HG03066 (cell line): ENCODE measurements around the gene CDC27.
A peak's percentile ranks its signal among the peaks of the same experiment; 100 is the strongest.
"Not testable (repeated sequence)": the region's sequence is repeated elsewhere in the genome, so short reads cannot be mapped to it uniquely, and the experiment has no call there.

Experiments used
- ATAC-seq: cut with Tn5 transposase; IDR thresholded peaks from one replicate; pipeline ENCODE4 v1.9.1; 2021; ENCODE audit warnings: low read depth; ENCODE audit not compliant: unreplicated experiment

Gene CDC27

DNA sequence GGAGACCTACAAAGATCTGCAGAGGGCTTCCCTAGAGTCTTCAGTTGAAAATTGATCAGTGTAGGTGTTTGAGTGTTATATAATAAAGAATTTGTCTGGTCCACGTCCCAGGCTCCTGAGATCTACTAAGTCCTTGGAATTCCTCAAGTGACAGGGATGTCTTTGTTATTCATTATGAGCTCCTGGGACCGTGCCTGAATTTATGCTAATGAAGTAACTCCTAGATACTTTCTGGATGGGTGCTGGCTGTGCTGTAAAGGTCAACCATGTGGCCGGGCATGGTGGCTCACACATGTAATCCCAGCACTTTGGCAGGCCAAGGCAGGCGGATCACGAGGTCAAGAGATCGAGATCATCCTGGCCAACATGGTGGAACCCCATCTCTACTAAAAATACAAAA is 43.7 kb downstream of the CDC27 start:
- no peak for ATAC-seq

DNA sequence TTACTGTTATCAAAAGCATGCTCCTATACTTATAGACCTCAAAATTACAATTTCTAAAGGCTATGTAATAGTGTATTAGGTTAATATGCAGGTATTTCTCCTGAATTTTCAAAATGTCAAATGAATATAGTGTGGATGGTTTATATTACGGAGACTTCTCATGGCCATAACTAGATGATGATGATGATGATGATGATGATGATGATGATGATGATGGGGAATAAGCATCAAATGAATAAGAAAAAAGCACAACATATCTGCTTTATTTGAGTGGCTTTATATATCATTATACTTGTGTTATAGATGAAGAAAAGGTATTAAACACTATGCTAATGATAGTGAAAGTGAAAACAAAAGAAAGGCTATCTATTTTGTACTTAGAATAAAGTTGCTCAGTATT is 53.9 kb downstream of the CDC27 start:
- ATAC-seq = no peak

- ATAC-seq = not testable (repeated sequence)
Measured at GRCh38 chr17:47134354-47134753, 54.7 kb downstream of the CDC27 start.

GRCh38 chr17:47131761-47132160 is 57.3 kb downstream of the CDC27 start:
- no peak for ATAC-seq

DNA sequence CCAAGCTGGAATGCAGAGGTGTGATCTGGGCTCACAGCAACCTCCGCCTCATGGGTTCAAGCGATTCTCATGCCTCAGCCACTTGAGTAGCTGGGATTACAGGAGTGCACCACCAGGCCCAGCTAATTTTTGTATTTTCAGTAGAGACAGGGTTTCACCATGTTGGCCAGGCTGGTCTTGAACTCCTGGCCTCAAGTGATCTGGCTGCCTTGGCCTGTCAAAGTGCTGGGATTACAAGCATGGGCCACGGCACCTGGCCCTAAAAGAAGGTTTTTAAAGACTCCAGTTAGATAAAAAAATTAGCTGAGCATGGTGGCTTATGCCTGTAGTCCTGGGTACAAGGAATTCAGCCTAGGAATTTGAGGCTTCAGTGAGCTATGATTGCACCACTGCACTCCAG is 62.3 kb downstream of the CDC27 start:
- ATAC-seq = not testable (repeated sequence)

DNA sequence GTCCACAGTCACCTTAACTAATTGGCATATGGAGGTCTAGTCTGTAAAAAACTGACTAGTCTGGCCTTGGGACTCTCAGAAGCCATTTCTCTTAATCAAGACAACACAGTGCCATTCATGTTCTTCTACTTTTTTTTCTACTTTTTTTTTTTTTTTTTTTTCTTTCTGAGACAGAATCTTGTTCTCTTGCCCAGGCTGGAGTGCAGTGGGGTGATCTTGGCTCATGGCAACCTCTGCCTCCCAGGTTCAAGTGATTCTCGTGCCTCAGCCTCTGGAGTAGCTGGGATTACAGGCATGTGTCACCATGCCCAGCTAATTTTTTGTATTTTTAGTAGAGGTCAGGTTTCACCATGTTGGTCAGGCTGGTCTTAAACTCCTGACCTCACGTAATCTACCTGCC is 65.8 kb downstream of the CDC27 start:
- not testable (repeated sequence) for ATAC-seq

DNA sequence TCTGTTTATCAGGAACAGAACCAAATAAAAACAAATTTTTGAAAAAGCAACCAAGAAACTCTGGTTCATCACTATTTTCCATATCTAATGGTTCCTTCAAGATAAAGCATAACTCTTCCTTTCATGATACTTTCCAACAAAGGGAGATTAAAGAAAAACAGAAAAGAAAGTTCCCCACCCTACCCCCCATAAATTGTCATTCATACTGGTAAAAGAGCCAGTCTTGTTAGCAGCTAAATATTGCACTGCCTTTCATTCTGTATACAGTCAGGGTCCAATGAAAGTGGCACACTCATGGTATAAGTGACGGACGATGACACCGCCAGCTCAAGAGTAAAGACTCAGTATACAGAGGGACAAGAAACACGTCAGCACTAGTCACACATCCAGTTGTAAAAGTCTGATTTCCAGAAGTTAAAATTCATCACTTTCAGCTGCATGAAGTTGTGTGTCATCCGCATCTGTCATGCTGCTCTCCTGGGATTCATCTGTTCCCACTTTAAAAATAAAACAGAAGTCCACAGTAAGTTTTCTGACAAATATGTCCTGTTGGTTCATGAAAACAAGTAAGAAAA is 68.5 kb downstream of the CDC27 start:
- no peak for ATAC-seq

GRCh38 chr17:47119746-47120520 is 69.2 kb downstream of the CDC27 start:
- ATAC-seq = no peak

GRCh38 chr17:47117386-47117785 is 71.7 kb downstream of the CDC27 start:
- no peak for ATAC-seq

DNA sequence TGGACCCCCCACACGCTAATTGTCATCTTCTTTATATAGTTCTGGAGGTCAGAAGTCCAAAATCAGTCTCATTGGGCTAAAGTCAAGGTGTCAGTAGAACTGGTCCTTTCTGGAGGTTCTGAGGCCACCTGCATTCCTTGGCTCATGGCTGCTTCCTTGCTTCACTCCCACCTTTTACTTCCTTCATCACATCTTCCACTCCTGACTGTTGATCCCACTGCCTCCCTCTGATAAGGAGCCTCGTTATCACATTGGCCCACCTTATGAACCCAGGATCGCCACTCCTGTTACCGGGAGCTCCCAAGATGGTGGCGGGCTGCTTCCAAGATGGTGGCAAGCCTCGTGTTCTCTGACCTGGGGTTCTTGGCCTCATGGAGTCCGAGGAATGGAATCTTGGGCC is 83.0 kb downstream of the CDC27 start:
- ATAC-seq = no peak

GRCh38 chr17:47105246-47105645 is 83.8 kb downstream of the CDC27 start:
- not testable (repeated sequence) for ATAC-seq

DNA sequence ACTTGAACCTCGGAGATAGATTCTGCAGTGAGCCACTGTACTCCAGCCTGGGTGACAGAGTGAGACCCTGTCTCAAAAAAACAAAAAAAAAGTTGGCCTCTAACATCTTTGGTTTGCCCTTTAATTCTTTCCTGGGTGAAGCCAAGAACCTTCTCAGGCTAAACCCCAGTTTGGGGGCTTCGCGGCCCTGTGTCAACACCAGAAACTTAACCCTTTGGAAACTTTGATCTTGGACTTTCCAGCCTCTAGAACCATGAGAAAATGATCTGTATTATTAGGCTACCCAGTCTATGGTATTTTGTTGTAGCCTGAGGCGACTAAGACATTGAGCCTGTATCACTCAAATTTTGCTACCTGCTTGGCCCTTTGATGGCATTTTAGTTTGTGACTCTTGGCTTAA is 86.2 kb downstream of the CDC27 start:
- ATAC-seq = no peak

DNA sequence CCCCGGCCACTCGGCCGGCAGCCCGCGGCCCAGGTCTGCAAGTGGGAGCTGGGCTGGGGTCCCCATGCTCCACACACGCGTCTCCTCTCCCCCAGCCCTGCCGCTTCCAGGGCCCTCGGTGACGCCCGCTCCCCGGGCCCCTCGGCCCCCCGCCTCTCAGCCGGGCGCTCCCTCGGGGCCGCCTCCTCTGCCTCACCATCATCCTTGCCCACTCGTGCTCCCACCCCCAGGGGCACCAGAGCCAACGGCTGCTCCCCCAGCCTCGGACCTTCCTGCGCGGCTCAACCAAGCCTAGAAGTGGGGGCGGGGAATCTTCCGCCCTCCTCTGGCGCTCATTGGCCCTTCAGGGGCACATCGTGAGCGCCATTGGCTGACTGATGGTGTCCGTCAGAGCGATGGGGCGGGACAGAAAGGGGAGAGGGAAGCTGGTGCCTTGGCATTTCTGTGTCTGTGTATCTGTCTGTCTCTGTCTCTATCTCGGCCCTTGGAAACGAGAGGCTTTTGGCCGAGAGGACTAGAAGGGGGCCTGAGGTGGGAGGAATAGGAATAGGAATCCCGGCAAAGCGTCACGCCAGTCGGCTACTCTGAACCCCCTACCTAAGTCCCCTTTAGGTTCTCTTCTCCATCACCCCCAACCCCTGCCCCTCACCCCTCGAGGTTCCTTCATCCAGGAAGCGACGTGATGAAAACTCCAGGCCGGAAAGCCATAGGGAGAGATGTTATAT is 88.9 kb downstream of the CDC27 start:
- ATAC-seq = peak; percentile 96

GRCh38 chr17:47099451-47099986 is 89.6 kb downstream of the CDC27 start:
- peak; percentile 19 for ATAC-seq

DNA sequence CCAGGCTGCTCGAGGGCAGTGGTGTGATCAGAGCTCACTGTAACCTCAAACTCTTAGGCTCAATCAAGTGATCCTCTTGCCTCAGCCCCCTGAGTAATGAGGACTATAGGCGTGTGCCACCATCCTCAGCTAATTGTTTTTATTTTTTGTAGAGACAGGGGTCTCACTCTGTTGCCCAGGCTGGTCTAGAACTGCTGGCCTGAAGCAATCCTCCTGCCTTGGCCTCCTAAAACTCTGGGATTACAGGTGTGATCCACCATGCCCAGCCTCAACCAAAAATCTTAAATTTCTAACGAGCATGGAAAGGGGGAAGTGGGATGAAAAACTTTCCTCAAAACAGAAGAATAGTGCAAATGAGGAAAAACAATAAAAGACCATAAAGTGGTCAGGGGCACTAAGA is 92.8 kb downstream of the CDC27 start:
- ATAC-seq = no peak

- ATAC-seq = no peak
Measured at GRCh38 chr17:47095268-47095667, 93.8 kb downstream of the CDC27 start.

GRCh38 chr17:47087093-47087492 is 102.0 kb downstream of the CDC27 start:
- ATAC-seq = no peak

DNA sequence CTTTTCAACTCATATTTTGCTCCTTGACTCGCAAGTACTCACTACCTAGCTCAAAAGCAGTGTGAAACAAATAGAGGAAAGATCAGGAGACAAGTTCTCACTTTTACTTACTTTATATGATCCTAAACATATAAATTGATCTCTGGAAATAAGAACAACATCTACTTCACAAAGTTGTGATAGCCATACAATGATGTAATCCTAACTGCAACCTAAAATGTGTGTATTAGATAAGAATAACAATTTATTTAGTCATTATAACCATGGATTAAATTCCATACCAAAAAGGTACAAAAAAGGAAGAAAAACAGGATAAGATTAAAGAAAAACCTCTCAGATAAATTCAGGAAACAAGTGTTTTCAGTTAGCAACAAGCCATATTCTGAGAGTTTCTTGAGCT is 103.4 kb downstream of the CDC27 start:
- no peak for ATAC-seq

- no peak for ATAC-seq
Measured at GRCh38 chr17:47078801-47079200, 110.3 kb downstream of the CDC27 start.

DNA sequence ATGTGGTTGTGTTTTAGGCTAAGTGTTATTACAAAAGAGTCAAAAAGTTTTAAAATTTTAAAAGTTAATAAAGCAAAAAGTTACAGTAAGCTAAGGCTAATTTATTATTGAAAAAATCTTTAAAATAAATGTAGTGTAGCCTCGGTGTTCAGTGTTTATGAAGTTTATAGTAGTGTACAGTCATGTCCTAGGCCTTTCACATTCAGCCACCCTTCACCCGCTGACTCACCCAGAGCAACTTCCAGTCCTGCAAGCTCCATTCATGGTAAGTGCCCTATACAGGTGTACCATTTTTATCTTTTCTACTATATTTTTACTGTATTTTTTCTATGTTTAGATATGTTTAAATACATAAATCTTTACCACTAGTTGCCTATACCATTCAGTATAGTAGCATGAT is 111.5 kb downstream of the CDC27 start:
- no peak for ATAC-seq

GRCh38 chr17:47076171-47076570 is 112.9 kb downstream of the CDC27 start:
- no peak for ATAC-seq
